ENCODE data around the gene OXCT2. TPM values are rescaled to one million over a fixed set of nuclear protein-coding genes. Genes with fewer than 3 reads are reported as not detected.
A peak's percentile ranks its signal among the peaks of the same experiment; 100 is the strongest.

Gene OXCT2
- total RNA-seq, 2 donors from 2014 or later: 0.77 to 1.2 TPM

DNA sequence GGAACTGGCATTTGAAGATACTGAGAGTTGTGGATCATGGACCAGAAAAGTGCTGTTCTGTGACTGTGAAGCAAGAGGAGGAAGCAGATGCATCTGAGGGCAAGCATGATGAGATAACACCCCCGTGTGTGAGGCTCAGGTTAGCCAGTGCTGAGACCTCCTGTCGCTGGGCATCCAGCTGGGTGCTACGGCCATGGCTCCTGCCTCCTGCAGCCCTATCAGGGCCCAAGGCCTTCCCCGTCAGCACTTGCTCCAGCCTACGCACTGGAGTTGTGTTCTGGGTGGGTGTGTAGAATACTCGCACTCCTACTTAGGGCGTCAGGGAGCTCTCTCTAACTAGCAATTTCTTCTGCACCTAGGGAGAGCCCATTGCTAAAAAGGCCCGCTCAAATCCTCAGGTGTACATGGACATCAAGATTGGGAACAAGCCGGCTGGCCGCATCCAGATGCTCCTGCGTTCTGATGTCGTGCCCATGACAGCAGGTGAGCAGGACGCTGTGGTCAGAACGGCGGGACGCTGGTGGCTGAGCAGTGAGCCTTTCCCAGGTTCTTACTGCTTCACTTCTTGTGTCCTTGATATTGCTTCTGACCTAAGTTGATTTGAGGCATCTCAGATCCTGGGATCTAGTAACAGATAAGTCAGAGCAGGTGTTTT lies 26.0 kb downstream of the OXCT2 start:
- TF ChIP-seq, protein P1, sequence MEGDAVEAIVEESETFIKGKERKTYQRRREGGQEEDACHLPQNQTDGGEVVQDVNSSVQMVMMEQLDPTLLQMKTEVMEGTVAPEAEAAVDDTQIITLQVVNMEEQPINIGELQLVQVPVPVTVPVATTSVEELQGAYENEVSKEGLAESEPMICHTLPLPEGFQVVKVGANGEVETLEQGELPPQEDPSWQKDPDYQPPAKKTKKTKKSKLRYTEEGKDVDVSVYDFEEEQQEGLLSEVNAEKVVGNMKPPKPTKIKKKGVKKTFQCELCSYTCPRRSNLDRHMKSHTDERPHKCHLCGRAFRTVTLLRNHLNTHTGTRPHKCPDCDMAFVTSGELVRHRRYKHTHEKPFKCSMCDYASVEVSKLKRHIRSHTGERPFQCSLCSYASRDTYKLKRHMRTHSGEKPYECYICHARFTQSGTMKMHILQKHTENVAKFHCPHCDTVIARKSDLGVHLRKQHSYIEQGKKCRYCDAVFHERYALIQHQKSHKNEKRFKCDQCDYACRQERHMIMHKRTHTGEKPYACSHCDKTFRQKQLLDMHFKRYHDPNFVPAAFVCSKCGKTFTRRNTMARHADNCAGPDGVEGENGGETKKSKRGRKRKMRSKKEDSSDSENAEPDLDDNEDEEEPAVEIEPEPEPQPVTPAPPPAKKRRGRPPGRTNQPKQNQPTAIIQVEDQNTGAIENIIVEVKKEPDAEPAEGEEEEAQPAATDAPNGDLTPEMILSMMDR (IDR thresholded peaks at IDR 0.05): no peak
- H3K9ac ChIP-seq (ENCODE audit: low read depth in 2 of 2, low read length in 2 of 2): no peak overlapping the region
- peaks cover 20% of the 10 kb centered on the region for H3K36me3 ChIP-seq
- DNase-seq: peak; percentile 12
- H3K4me3 ChIP-seq: no peak overlapping the region
- H3K9me3 ChIP-seq: no peaks in the 10 kb centered on the region
- H3K27me3 ChIP-seq: no peaks in the 10 kb centered on the region
- H3K27ac ChIP-seq: no peak overlapping the region
- H3K4me1 ChIP-seq: no peaks in the 10 kb centered on the region
- intact Hi-C loops (cut with DNase I): no loop called here

DNA sequence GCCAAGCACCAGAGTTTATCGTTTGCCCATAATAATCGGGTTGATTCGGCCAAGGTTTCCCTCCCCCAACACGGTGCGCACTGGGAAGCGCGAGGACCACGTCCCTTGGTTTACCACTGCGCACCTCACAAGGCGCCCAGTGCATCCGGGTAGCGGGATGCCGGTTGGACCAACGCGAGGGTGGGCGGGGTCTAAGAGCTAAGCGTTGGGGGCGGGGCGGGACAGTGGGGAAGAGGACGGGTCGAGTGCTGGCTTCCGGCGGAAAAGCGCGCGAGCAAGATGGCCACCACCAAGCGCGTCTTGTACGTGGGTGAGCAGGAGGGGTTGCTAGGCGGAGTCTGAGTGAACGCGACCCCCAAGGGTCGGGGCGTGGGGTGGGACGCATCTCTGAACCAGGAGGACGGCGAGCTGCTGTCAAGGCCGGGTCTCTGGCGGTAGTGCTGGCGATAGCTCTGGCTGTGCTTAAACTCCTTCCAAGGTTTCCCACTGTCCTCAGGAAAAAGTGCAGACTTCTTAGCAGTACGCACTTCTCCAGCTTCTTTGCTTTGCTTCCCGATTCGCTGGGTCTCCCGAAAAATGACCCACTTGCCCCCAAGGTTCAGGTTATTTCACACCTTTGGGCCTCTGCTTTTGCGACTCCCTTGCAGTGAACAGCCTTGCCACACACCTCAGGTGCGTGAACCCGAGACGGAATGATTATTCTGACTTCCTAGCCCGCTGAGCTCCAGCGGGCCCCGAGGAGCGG lies 32.4 kb downstream of the OXCT2 start, which contains the start of gene PPIE:
TSS of gene PPIE (plus strand) at position 261 of the 745 bp plus-strand sequence. CDS start at position 280, 19 bp downstream.
- TF ChIP-seq, protein P1 (IDR thresholded peaks at IDR 0.05): no peak
- peak within 1 kb of the TSS; percentile 37 for H3K27ac ChIP-seq
- H3K9me3 ChIP-seq: no peaks in the 10 kb centered on the region
- H3K4me1 ChIP-seq: no peaks in the 10 kb centered on the region
- H3K4me3 ChIP-seq: peak within 1 kb of the TSS; percentile 69
- H3K9ac ChIP-seq (ENCODE audit: low read depth in 2 of 2, low read length in 2 of 2): peak within 1 kb of the TSS; percentile 48 to 85
- peak; percentile 98 for DNase-seq
- H3K36me3 ChIP-seq: no peaks in the 10 kb centered on the region
- peaks cover 5% of the 10 kb centered on the region for H3K27me3 ChIP-seq
- intact Hi-C loops (cut with DNase I): no loop called here

DNA sequence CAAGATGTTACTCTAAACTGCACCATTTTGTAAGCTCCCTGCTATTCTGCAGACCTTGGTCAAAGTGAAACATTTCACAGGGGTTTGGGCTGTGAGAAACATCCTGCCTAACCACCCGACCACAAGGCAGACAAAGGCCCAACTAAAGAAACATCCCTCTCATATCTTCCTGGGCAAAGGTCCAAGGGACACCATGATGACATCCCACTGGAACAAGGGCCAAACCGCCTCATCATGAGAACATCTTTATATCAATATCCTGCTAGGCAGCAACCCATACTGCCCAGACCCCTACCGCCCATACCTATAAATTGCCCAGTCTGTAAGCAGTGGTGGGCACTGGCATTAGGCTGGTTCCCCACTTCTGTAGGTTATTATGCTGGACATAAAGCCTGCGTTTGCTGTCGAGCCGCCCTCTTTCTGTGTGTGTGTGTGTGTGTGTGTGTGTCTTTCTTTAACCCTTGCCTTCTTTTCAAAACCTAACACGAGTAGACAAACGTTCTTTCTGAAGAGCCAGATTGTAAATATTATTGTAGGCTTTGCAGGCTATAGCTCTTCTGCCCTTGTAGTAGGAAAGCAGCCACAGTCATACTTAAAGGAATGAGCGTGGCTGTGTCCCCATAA lies 33.5 kb downstream of the OXCT2 start:
- no peaks in the 10 kb centered on the region for H3K4me1 ChIP-seq
- peaks cover 11% of the 10 kb centered on the region for H3K27me3 ChIP-seq
- no peak overlapping the region for H3K4me3 ChIP-seq
- intact Hi-C loops (cut with DNase I): no loop called here
- TF ChIP-seq, protein P1 (IDR thresholded peaks at IDR 0.05): no peak
- DNase-seq: no peak
- no peaks in the 10 kb centered on the region for H3K9me3 ChIP-seq
- no peak overlapping the region for H3K27ac ChIP-seq
- H3K36me3 ChIP-seq: no peaks in the 10 kb centered on the region
- H3K9ac ChIP-seq (ENCODE audit: low read depth in 2 of 2, low read length in 2 of 2): no peak overlapping the region

DNA sequence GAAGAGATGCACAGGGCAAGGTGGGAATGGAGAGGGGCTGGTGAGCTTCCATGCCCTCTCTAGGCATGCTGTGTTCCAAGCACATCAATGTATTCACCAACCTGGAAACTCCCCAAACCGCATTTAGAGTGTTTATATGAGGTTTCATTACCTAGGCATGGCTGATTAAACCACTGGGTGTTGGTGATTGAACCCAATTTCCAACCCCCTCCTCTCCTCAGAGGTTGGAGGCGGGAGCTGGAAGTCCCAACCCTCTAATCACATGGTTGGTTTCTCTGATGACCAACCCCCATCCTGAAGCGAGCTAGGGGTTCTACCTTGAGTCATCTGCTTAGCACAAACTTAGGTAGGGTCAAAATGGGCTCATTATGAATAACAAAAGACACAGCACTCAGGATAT lies 35.4 kb downstream of the OXCT2 start:
- DNase-seq: no peak
- Histone ChIP-seq H3K4me1 (no peaks in the 10 kb centered on the region), H3K4me3 (no peak overlapping the region), H3K27me3 (peaks cover 11% of the 10 kb centered on the region), H3K9me3 (no peaks in the 10 kb centered on the region), H3K27ac (no peak overlapping the region), H3K9ac (ENCODE audit: low read depth in 2 of 2, low read length in 2 of 2) (no peak overlapping the region), H3K36me3 (no peaks in the 10 kb centered on the region)
- TF ChIP-seq, protein P1 (IDR thresholded peaks at IDR 0.05): no peak
- intact Hi-C loops (cut with DNase I): no loop called here

DNA sequence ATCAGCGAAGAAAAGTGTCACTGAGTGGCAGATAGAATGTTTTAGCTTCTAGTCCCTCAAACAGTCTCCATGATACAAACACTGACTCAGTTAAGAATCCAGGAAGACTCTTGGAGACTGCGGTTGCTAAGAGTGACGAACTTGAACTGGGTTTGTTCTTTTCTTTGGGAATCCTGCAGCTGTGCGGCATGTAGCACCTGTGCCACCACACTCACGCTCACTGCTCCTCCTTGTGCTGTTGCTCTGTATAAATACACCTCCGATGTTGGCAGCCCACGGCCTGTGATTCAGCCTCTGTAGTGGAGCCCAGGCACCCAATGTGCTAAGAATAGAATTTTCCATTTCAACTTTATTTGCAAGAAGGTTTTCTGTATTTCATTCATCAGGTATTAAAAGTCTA lies 38.0 kb downstream of the OXCT2 start:
- no peaks in the 10 kb centered on the region for H3K9me3 ChIP-seq
- H3K4me3 ChIP-seq: no peak overlapping the region
- no peak overlapping the region for H3K9ac ChIP-seq (ENCODE audit: low read depth in 2 of 2, low read length in 2 of 2)
- no peak for DNase-seq
- TF ChIP-seq, protein P1 (IDR thresholded peaks at IDR 0.05): no peak
- no peak overlapping the region for H3K27ac ChIP-seq
- H3K4me1 ChIP-seq: no peaks in the 10 kb centered on the region
- H3K36me3 ChIP-seq: no peaks in the 10 kb centered on the region
- intact Hi-C loops (cut with DNase I): no loop called here
- H3K27me3 ChIP-seq: peaks cover 15% of the 10 kb centered on the region

Data from colonic mucosa (tissue), 4 donors.